ENCODE results near the gene SLC16A14.

GRCh38 chr2:230016844-230017243 lies 51.9 kb downstream of the SLC16A14 start:
- TF ChIP-seq CTCF (tag by site-specific recombination; IDR thresholded peaks at IDR 0.05) = no peak
- no peak for TF ChIP-seq ZNF639 (tag by site-specific recombination; IDR thresholded peaks at IDR 0.05)
- TF ChIP-seq ZNF473 (tag by site-specific recombination; IDR thresholded peaks at IDR 0.05) = no peak

Data from HEK293 (cell line).